Fibroblast of skin of right biceps (primary cell): Measurements from ENCODE around the gene SRRM2.

Source experiments
- DNase-seq: peaks from one replicate; pipeline ENCODE4 v3.0.0-alpha.2; 2013

The SRRM2 gene

DNA sequence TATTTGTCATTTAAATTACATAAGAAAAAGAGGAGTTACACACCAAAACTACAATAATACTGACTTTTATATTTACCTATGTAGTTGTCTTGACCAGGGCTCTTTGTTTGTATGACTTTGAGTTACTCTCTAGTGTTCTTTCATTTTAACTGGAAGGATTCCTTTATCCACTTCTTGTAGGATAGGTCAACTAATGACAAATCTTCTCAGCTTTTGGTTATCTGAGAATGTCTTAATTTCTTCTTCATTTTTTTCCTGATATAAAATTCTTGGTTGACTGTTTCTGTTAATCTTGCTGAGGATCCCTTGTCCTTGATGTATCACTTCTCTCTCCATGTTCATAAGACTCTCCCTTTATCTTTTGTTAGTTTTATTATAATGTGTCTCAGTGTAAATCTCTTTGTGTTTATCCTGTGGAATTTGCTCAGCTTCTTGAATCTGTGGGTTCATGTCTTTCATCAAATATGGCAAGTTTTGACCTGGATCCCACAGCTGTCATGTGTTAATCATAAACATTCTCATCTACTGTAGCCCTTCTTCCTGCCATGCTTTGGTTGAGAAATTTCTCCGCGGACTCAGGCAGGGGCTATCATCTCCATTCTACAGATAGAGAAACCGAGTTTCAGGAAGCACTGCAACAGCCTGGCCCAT, 51.2 kb downstream of the SRRM2 start:
- DNase-seq = no peak

DNA sequence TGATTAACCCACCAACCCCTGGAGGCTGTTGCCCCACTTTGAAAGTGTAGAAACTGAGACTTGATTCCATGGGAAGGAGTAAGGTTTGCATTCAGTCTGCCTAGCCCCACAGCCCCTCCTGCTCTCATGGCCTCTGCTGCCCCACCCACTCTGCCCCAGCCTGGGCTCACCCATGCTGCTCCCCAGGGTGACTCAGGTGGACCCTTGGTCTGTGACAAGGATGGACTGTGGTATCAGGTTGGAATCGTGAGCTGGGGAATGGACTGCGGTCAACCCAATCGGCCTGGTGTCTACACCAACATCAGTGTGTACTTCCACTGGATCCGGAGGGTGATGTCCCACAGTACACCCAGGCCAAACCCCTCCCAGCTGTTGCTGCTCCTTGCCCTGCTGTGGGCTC, 52.3 kb downstream of the SRRM2 start:
- DNase-seq = no peak

DNA sequence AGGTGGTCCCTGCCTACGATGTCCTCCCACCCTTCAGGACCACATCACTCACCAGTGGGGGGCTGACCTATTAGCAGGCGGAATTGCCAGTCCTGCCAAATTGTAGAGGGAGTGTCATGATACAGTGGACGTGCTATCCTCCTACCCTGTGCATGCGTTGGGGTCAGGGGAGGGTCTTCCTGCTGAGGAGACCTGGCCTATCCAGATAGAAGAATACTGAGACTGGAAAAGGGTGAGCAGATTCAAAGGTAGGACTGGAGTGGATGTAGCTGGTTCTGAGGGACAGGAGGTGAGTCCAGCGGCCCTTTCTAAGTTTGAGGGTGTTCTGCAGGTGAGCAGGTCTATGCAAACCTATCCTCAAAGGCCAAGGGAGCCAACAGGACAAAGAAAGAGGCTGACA, 53.8 kb downstream of the SRRM2 start:
- DNase-seq = no peak

DNA sequence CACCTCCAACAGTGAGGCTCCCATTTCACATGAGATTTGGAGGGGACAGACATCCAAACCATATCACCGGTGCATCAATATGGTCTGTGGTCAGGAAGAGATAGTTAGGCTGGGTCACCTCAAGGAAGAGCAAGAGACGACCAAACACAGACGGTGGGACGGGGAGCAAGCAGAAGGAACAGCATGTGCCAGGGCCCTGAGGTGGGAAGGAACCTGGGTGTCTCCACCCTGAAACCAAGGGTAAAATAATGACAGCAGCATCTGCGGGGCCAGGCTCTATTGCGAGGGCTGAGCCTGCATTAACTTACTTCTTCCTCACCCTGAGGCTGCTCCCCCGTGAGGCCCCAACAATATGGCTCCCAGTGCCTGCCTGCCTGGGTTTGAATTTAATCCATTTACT, 55.7 kb downstream of the SRRM2 start:
- DNase-seq = no peak

DNA sequence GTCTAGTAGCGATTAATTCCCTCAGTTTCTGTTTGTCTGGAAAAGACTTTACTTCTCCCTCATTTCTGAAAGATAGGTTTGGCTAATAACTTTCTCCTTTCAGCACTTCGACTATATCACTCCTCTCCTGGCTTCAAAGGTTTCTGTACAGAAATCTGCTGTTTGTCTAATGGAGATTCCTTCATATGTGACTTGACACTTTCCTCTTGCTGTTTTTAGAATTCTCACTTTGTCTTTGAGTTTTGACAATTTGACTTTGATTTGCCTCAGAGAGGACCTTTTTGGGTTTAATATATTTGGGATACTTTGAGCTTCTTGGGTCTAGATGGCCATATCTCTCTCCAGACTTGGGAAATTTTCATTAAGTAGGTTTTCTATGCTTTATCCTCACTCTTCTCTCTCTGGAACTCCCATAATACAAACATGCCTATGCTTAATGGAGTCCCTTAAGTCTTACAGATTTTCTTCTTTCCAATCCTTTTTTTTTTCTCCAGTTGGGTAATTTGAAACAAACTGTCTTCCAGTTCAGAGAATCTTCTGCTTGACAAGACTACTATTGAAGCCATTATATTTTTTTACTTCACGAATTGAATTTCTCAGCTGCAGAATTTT, 56.8 kb downstream of the SRRM2 start:
- DNase-seq = no peak

DNA sequence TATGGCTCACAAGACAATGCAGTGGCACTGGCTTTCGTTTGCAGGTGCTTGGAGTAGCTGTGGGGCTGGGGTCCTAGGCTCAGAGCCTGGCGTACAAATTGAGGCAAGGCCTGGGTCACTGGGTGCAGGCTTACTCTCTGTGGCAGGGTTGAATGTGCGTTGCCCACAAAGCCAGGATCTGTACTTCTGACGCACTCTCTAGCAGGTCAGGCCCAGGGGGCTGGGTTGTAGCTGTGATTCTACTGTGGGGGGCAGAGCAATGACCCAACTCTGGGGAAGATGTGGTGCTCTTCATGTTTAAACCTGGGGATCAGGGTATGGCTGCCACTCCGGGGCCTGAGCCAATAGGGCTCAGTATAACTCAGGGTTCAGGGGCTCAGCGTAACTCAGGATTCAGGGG, 58.2 kb downstream of the SRRM2 start:
- no peak for DNase-seq

DNA sequence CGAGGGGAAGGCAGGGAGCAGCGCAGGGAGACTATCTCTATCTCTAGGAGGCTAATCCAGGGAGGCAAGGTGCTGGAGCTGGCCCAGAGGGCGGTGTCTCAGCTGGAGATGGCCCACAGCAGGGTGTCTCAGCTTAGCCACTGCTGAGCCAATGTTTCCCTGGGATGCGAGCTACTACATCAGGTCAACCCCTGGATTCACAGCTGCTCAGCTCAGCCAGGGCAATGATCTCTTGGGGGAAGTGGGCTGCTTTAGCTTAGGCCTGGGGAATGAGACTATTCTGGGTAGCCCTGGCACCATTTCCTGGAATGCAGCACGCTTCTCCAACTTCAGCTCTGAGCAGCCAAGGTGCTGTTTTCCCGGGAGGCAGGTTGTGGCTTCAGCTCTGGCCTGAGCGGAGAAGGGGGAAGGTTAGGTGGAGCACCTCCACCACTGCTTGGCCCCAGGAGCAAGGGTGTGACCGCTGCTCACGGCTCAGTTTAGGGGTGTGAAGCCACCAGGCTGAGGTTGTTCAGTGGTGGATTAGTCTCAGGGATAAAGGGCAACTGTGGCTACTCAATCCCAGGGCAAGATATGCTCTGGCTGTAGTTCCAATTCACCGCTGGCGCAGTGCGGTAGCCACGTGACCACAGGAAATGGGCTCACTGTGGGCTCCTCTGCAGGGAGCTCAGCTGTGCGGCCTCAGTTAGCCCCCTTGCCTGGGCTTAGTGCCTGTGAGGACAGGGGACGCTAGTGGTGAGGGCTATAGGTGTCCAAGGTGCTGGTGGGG, 59.4 kb downstream of the SRRM2 start:
- no peak for DNase-seq

DNA sequence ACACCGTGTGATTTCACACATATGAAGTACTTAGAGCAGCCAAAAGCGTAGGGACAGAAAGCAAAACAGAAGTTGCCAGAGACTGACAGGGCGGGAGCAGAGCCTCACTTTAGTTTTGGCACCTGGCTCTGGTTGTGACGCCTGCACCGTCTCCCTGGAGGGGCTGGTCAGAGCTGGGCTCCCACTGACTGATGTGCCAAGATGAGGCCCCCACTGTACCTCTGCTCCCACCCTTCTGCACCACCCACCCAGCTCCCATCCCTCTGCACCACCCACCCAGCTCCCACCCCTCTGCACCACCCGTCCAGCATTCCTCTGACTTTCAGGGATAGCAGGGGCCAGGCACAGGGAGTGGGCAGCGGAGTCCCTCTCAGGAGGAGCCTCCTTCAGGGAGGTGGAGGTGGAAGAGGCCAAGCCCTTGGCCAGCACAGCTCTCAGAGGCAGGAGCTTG, 61.4 kb downstream of the SRRM2 start:
- no peak for DNase-seq

DNA sequence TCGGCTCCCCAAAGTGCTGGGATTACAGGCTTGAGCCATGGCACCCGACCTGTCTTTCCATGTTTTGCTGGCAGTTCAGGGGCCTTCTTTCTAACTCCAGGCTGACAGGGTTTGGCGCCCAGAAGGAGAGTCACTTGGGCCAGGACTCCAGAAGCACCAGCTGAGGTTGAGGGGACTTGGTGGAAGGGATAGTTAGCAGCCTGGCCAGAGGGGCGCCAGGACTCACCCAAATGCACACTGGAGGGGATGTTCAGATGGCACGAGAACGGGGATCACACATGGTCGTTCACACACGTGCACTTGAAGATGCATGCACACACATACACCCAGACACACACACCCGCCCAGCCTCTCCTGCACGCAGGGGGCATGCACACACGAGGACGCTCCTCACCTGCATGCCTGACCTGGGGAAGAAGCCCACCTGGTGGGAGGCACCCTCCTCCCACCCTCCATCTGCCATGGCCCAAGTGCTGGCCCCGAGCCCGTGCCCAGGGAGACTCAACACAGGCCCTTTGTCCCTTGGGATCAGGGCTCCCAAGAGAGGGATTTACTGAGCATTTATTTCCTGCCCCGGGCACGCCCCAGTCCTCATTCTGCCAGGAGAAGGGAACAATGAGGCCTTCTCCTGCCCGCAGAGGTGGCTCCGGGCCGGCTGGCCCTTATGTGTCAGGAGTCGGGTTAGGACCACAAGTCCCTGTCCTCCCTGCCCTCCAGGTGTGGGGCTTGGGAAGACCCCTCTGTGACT, 62.3 kb downstream of the SRRM2 start:
- DNase-seq = no peak

DNA sequence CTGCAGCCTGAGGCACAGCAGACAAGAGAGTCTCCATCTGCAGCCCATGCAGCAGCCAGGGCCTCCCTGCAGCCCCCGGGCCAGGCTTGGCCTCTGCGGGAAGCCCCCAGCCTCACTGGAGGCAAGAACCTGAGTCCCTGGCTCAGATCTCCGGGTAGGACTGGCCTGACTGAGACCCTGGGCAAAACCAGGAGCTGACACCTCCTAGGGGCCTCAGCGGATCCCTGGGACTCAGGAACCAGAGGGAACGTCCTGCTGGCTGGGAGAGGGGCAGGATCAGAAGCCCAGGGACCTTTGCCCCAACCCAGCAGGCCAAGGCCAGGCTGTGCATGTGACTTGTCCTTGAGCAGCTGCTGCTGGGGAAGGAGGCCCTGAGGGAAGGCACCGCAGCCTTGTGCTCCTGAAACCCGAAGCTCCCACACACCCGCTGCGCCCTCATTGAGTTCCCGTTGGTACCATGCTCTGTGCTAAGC, 62.9 kb downstream of the SRRM2 start:
- no peak for DNase-seq

DNA sequence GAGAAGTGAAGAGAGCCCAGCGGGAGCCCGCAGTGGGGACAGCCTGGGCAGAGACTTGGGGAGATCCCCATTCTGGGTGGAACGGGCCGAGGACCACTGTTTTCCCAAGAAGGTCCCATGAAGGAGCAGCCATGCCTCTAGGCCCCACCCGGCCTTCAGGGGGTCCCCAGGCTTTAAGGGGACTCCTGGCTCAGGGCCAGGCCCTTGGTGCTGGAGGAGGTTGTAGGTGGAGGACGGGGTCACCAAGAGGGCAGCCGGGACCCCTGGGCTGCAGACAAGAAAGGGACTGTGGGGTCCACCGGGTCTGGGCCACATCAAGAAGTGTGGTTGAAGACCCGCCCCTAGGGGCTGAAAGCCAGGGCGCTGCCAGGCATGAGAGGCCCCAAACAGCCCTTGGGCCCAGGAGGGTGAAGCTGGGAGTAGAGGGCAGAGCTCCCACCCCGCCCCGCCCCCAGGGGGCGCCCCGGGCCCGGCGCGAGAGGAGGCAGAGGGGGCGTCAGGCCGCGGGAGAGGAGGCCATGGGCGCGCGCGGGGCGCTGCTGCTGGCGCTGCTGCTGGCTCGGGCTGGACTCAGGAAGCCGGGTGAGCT, 64.4 kb downstream of the SRRM2 start, which contains the start of gene PRSS21:
Gene PRSS21 (plus strand): TSS at position 487 of the 589 bp plus-strand sequence. CDS start 32 bp downstream, at position 519.
- no peak for DNase-seq

DNA sequence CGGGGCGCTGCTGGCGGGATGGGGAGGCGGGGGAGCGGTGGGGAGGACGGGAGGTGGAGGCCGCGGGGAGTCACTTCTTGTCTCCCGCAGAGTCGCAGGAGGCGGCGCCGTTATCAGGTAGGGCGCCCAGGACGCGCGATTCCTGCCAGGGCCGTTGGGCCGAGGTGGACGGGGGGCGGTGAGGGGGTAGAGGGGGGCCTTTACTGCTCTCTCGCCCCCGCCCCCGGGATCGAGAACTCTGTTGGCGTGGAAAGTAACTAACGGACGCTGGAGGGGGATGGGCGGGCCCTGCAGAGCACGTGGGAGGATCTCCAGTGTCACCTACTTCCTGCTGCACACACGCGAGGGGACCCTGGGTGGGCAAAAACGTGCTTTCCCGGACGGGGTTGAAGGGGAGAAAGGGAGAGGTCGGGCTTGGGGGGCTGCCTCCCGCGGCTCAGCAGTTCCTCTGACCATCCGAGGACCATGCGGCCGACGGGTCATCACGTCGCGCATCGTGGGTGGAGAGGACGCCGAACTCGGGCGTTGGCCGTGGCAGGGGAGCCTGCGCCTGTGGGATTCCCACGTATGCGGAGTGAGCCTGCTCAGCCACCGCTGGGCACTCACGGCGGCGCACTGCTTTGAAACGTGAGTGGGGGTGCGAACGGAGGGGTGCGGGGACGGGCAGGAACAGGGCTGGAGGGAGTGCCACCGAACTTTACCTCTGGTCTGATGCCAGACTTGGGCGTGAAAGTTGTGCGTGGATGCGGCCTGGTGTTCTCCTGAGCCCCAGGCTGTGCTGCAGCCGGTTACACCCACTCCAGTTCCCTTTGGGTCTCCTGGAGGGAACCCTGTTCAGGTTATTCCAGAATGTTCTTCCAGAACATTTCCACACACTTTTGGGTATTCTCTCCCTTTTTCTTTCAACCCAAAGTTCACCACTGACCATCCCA, 65.2 kb downstream of the SRRM2 start:
- DNase-seq = no peak

DNA sequence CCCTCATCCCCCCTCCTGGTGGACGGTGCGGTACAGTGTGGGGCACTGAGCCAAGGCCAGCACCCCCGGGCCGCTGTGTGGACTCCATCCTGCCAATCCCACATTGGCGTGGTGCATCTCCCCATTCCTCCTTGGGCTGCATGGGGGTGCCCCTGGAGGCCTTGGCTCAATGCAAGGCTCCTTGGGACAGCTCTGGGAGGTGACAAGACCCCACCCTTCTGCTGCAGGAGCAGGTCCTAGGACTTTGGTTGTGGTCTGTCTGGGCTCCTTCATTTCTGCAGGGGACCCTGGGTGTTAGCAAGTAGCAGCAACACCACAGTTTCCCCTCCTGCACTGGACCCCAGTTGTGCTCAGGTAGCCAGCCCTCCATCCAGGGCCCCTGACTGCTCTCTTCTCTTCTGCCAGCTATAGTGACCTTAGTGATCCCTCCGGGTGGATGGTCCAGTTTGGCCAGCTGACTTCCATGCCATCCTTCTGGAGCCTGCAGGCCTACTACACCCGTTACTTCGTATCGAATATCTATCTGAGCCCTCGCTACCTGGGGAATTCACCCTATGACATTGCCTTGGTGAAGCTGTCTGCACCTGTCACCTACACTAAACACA, 65.9 kb downstream of the SRRM2 start:
- DNase-seq = no peak

DNA sequence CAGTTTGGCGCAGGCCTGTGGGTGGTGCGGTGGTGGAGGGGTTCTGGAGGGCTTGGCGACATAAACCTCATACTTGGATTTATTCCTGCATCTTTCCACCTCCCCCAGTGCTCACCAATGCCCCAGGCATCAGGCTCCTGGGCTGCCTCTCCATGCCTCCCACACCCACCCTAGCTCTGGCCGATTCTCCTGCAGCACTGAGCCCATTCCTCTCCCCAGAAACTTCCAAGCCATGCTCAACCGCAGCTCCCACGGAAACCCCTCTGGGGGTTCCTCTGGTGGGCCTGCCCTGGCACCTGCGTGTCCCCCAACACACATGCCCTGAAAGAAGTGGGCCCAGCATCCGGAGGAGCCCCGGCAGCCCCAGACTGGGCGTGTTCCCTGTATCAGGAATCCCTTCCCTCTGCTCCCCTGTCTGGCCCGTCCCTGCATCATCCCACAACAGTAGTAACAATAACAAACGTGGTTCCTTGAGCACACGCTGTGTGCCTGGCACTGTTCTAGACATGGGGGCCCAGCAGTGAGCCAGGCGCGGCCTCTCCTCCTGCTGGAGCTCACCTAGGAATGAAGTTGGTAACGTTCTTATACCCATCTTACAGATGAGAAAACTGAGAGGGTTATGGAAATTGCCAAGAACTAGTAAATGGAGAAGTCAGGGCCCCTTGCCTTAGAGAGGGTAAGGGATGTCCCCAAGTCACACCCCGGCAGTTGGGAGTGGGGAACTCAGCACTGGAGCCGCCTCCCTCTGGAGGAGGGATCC, 66.9 kb downstream of the SRRM2 start:
- DNase-seq = no peak

DNA sequence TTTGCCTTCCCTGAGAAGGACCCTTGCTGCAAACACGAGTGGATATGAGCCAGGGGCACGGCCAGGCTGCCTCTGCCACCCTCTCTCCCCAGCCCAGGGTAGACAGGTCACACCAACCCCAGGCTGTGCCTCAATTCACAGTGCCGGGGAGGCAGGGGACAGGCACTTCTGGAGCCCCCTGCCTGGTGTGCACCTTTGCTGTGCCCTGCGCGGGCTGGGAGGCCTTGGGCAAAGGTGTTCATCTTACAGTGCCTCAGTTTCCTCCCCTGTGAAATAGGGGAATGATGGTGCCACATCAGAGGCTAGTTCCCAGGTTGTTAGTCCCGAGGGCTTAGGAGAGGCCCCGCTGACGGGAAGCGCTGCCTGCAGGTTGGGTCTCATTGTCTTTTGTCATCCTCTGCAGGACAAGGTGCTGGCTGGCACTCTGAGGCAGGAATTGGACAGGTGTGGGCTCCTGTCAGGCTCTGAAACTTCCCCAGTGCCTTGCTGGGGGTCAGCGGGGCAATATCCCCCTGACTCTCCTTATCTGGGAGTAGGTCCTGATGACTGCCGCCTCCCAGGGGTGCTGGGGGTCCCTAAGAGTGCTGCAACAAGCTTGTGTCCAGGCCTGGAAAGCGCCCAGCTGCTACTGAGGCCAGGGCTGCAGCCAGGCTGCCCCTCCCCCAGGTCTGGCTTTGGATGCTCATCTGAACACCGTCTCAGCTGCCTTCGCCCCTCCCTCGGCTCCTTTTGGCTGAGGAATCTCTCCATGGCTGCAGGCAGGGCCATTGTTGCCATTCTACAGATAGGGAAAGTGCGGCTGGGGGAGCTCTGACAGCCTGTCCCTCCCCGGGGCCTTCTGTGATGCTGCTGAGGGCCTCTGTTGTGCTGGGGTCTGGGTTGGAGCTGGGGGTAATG, 67.7 kb downstream of the SRRM2 start:
- DNase-seq = no peak
